ENCODE results near the gene RILPL2.
"Not testable (repeated sequence)": the region's sequence is repeated elsewhere in the genome, so short reads cannot be mapped to it uniquely, and the experiment has no call there.

RILPL2 gene

GRCh38 chr12:123449856-123450255 lies 13.4 kb upstream of the RILPL2 start:
- DNase-seq (ENCODE audit: low read depth in 2 of 2) = no peak

GRCh38 chr12:123449249-123449733 lies 12.8 kb upstream of the RILPL2 start:
- DNase-seq (ENCODE audit: low read depth in 2 of 2) = no peak

GRCh38 chr12:123446333-123446713 lies 9.8 kb upstream of the RILPL2 start:
- no peak for DNase-seq (ENCODE audit: low read depth in 2 of 2)

GRCh38 chr12:123445388-123446332 lies 9.2 kb upstream of the RILPL2 start:
- no peak for DNase-seq (ENCODE audit: low read depth in 2 of 2)

GRCh38 chr12:123444092-123445026 lies 7.9 kb upstream of the RILPL2 start:
- no peak for DNase-seq (ENCODE audit: low read depth in 2 of 2)

GRCh38 chr12:123442774-123443173 lies 6.3 kb upstream of the RILPL2 start:
- no peak for DNase-seq (ENCODE audit: low read depth in 2 of 2)

- no peak for DNase-seq (ENCODE audit: low read depth in 2 of 2)
Measured at GRCh38 chr12:123441523-123442164, 5.2 kb upstream of the RILPL2 start.

- DNase-seq (ENCODE audit: low read depth in 2 of 2) = no peak
Measured at GRCh38 chr12:123435636-123436016, 858 bp downstream of the RILPL2 start.

GRCh38 chr12:123433615-123434014 lies 2.9 kb downstream of the RILPL2 start:
- DNase-seq (ENCODE audit: low read depth in 2 of 2) = no peak

- not testable (repeated sequence) for DNase-seq (ENCODE audit: low read depth in 2 of 2)
Measured at GRCh38 chr12:123431951-123432817, 4.3 kb downstream of the RILPL2 start.

GRCh38 chr12:123429101-123429500 lies 7.4 kb downstream of the RILPL2 start:
- not testable (repeated sequence) for DNase-seq (ENCODE audit: low read depth in 2 of 2)

GRCh38 chr12:123428591-123428990 lies 7.9 kb downstream of the RILPL2 start:
- no peak for DNase-seq (ENCODE audit: low read depth in 2 of 2)

- no peak for DNase-seq (ENCODE audit: low read depth in 2 of 2)
Measured at GRCh38 chr12:123427036-123427769, 9.3 kb downstream of the RILPL2 start.

- no peak for DNase-seq (ENCODE audit: low read depth in 2 of 2)
Measured at GRCh38 chr12:123421314-123421713, 15.2 kb downstream of the RILPL2 start.

GRCh38 chr12:123410041-123410412 lies 26.5 kb downstream of the RILPL2 start:
- no peak for DNase-seq (ENCODE audit: low read depth in 2 of 2)

- not testable (repeated sequence) for DNase-seq (ENCODE audit: low read depth in 2 of 2)
Measured at GRCh38 chr12:123409284-123410040, 27.0 kb downstream of the RILPL2 start.

GRCh38 chr12:123408619-123409018 lies 27.9 kb downstream of the RILPL2 start:
- DNase-seq (ENCODE audit: low read depth in 2 of 2) = not testable (repeated sequence)

GRCh38 chr12:123407934-123408333 lies 28.6 kb downstream of the RILPL2 start:
- DNase-seq (ENCODE audit: low read depth in 2 of 2) = not testable (repeated sequence)

- DNase-seq (ENCODE audit: low read depth in 2 of 2) = not testable (repeated sequence)
Measured at GRCh38 chr12:123407269-123407668, 29.2 kb downstream of the RILPL2 start.

Data from stimulated activated CD8-positive, alpha-beta memory T cell treated with anti-CD3 and anti-CD28 coated beads, Interleukin-2, amount 100 ng/mL, for 1 hour (primary cell).